Measurements from ENCODE around the gene MAP4K2.

- TF ChIP-seq CTCF (conservative IDR thresholded peaks at IDR 0.05) (no peak), EZH2 (IDR thresholded peaks at IDR 0.05; ENCODE audit: low read depth) (no peak)
These were observed 11.2 kb downstream of the MAP4K2 start for GRCh38 chr11:64791781-64792291.
